GM10847 (cell line): ENCODE results near the gene SYAP1.

ENCODE experiments used
- POLR2A ChIP-seq: IDR thresholded peaks from 2 replicates; pipeline ENCODE4 v1.6.1; 2011; ENCODE audit not compliant: insufficient read length; ENCODE audit errors: extremely low read depth

The SYAP1 gene, protein sequence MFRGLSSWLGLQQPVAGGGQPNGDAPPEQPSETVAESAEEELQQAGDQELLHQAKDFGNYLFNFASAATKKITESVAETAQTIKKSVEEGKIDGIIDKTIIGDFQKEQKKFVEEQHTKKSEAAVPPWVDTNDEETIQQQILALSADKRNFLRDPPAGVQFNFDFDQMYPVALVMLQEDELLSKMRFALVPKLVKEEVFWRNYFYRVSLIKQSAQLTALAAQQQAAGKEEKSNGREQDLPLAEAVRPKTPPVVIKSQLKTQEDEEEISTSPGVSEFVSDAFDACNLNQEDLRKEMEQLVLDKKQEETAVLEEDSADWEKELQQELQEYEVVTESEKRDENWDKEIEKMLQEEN

GRCh38 chrX:16719334-16720084 is at the start of gene SYAP1:
Gene SYAP1 (plus strand): TSS chrX:16719612. CDS start chrX:16719725, 113 bp downstream.
- peak; percentile 93 for TF ChIP-seq POLR2A

GRCh38 chrX:16671005-16671404 is 48.4 kb upstream of the SYAP1 start:
- TF ChIP-seq POLR2A, result no peak

GRCh38 chrX:16678689-16679088 is 40.7 kb upstream of the SYAP1 start:
- TF ChIP-seq POLR2A, result no peak

DNA sequence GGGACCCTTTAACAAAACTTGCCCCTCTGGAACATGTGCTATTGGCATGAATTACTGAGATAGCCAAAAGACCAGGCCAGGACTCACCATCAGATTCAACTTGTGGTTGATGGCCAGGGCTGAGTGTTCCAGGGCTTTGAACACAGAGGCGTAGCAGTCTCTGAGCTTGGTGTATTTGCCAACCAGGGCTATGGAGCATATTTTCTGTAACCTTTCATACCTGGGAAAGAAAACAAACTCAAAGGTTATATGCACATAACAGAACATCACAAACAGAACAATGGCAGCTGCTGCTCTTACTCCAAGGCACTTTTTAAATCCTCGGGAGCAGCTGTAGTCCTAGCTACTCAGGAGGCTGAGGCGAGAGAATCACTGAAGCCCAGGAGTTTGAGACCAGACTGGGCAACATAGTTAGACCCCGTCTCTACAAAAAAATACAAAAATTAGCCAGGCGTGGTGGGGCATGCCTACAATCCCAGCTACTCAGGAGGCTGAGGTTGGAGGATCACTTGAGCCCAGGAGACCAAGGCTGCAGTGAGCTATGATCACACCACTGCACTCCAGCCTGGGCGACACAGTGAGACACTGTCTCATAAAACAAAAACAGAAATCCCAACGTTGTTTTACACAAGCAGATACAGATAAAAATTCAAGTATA is 36.3 kb upstream of the SYAP1 start:
- TF ChIP-seq POLR2A, result no peak

DNA sequence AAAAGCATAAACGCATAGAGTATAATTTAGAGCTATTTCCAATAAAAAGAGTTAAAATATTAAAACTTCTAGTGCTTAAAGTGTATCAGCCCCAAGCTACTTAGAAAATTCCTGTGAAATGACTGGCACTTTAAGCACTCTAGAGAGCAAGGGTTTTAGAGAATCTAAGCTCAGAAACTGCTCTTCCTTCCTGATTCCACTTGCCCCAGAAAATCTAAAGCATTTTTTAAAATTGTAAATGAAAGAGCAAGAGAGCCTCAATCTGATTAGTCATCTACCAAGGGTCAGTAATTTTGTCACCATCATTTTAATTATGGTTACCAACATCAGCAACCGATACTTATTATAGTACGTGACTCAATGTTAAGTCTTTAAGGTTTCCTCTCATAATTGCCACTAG is 31.9 kb upstream of the SYAP1 start:
- TF ChIP-seq POLR2A, result no peak

- TF ChIP-seq POLR2A, result no peak
Measured at GRCh38 chrX:16695079-16695676, 24.2 kb upstream of the SYAP1 start.

DNA sequence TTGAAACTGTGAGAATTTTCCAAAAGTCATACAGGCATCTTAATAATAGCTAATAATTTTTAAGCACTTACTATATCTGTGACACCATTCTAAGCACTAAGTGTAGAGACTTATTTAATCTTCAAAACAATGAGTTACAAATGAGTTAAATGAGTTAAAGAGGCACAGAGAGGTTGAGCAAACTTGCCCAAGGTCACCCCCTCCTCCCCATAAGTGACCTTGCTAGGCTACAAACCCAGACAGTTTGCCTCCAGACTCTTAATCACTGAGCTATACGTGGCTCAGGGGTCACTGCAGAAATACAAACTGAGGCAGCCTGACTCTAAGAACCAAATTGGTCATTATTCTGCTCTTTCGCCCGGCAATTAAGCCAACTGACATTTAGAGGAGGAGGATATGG is 22.5 kb upstream of the SYAP1 start:
- TF ChIP-seq POLR2A, result no peak

DNA sequence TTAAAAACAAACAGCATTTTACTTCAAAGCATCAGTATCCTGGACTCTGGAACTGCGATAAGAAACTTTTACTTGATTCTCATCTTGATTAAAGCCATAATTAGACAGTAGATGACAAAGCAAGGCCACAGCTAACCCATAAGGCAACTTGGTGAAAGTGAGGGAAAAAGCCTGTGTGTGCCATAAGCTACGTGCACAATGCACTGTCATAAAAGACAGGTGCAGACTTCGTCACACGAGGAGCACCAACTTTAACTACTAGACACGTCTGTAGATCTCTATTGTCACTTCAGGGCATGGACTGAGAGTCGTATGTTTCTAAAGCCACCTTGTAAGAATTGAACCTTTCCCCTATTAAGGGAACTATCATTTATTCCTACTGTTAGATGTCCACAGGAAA is 20.0 kb upstream of the SYAP1 start:
- no peak for TF ChIP-seq POLR2A

- TF ChIP-seq POLR2A, result no peak
Measured at GRCh38 chrX:16700734-16701133, 18.7 kb upstream of the SYAP1 start.

DNA sequence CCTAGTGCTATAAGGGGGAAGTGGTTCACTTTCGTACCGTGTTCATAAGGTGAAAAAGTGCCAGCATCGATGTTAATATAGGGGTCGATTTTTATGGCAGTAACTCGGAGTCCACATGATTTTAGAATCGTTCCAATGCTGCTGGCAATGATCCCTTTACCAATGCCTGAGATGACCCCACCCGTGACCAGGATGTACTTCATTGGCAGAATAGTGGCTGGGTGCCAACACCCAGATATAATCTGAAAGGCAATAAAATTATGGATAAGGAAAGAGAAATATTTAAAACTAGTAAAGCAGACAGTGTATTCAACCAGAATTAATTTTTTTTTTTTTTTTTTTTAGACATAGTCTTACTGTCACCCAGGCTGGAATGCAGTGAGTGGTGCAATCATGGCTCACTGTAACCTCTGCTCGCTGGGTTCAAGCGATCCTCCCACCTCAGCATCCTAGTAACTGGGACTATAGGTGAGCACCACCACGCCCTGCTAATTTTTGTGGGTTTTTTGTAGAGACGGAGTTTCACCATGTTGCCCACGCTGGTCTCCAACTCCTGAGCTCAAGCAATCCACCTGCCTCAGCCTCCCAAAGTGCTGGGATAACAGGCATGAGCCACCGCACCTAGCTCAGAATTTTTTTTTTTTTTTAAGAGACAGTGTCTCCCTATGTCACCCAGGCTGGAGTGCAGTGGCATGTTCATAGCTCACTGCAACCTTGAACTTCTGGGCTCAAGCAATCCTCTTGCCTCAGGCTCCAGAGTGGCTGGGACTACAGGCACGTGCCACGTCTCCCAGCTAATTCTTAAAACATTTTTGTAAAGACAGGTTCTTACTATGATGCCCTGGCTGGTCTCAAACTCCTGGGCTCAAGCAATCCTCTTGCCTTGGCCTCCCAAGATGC is 16.5 kb upstream of the SYAP1 start:
- TF ChIP-seq POLR2A, result no peak

DNA sequence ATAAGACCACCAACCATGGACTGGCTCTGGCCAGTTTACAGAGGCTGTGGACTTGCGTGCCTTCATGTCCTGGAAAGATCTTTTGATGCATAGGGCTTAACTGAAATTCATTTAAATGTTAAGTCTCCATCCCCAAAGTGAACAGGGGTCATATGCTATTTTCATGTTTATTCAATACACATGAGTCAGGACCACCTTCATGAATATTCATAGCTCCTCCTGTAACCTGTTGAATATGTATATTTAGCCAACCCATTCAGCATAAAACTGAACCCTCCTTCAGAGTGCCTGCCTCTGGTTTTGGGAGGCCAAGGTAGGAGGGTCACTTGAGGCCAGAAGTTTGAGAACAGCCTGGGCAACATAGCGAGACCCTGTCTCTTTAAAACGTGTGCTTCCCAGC is 14.0 kb upstream of the SYAP1 start:
- no peak for TF ChIP-seq POLR2A

GRCh38 chrX:16708016-16708415 is 11.4 kb upstream of the SYAP1 start:
- no peak for TF ChIP-seq POLR2A

DNA sequence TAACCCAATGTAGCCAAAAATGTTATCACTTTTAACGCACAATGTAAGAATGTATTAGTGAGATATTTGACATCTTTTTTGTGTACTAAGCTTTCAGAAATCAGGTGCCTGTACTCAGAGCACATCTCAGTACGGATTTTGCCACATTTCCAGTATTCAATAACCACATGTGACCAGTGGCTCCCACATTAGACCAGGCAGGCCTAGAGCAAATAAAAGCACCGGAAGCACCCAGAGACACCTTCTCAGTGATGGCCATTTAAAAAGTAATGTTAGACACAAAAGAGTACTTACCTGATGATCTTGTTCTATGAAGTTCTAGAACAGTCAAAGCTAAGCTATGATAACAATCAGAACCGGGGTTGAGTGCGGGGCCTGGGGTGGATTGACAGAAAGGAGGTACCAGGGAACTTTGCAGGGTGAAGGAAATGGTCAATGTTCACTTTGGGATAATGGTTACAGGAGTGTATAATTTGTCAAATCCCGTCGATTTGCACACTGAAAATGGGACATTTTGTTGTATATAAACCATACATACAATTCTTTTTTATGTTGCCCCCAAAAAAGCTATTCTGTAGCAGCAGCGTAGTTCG is 8.1 kb upstream of the SYAP1 start:
- no peak for TF ChIP-seq POLR2A

DNA sequence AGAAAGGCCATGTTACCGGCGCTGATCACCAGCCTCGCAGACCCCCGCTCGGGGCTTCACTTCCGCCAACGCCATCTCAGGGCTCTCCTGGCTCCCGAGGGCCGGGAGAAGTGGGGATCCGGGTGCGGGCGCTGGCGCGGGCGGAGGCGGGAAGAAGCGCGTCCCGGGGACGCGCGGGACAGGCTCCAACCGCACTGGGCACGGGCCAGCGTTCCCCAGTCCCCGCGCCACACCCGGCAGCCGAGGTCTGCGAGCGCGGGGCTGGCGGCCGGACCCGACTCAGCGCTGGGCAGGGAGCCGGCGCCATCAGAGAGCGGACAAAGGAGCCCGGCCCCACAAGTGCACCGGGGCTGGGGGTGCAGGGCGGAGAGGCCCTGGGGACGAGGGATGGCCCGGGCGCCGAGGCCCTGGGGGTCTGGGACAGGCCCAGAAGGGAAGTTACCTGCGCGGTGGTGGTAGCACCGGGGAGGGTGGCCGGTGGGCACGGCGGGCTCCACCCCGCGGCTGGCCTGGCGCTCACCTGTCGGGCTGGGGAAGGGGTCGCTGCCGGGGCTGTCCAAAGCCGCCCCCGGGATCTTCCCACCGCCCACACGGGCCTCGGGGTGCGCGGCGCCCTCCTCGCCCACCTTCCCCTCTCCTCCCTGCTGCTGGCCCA is 7.4 kb upstream of the SYAP1 start:
- TF ChIP-seq POLR2A, result peak; percentile 18
